Cardiac atrium fibroblast (primary cell): ENCODE data around the gene MAP4K3. TPM values are rescaled to one million over a fixed set of nuclear protein-coding genes. Genes with fewer than 3 reads are reported as not detected.

Experiments used
- total RNA-seq: library from RNA; depleted of rRNA; stranded (reverse); fragments of >200 nt; gene quantifications from 2 replicates; pipeline ENCODE4 v1.2.3, GENCODE V29; 2015

MAP4K3 gene
- total RNA-seq, result 29.2 and 36.5 TPM in 2 replicates

GRCh38 chr2:39436592-39437521 is at the start of gene MAP4K3:
Gene MAP4K3 (minus strand): TSS chr2:39437285. CDS start chr2:39436987, 298 bp downstream.

GRCh38 chr2:39243469-39244123 is 193.5 kb downstream of the MAP4K3 start, which contains the start of gene CDKL4:
Gene CDKL4 (minus strand): TSS chr2:39243970.

Other genes with a start within 250 kb of the MAP4K3 start
- 1.1 and 1.3 TPM in 2 replicates for gene CDKL4, start 193.3 kb downstream of the MAP4K3 start, total RNA-seq
- 5.7 TPM in 1 of 2 replicates, not detected in the other for gene TMEM178A, start 228.6 kb upstream of the MAP4K3 start, total RNA-seq